NB4 (cell line): ENCODE measurements around the gene TSFM.

Experiments
- DNase-seq: peaks from one replicate; pipeline ENCODE4 v3.0.0; 2010; ENCODE audit warnings: low read depth
- H3K4me3 ChIP-seq: one replicate; pipeline ENCODE4 v1.5.1; 2011; ENCODE audit warnings: mild to moderate bottlenecking, low read depth, low read length, moderate library complexity
- MYC ChIP-seq: IDR thresholded peaks from 2 replicates; pipeline ENCODE4 v1.6.1; 2011; ENCODE audit warnings: low read depth, low read length
- POLR2A ChIP-seq: IDR thresholded peaks from 2 replicates; pipeline ENCODE4 v1.6.1; 2011; ENCODE audit warnings: mild to moderate bottlenecking; ENCODE audit not compliant: insufficient read length; ENCODE audit errors: extremely low read depth
- TF ChIP-seq, protein P1 (sequence below): IDR thresholded peaks from one replicate; pipeline ENCODE4 v1.5.1; 2012; ENCODE audit warnings: low read depth, low read length
- TF ChIP-seq, protein P2 (sequence below): IDR thresholded peaks from 2 replicates; pipeline ENCODE4 v1.6.1; 2011; ENCODE audit warnings: low read depth, low read length

TSFM gene

DNA sequence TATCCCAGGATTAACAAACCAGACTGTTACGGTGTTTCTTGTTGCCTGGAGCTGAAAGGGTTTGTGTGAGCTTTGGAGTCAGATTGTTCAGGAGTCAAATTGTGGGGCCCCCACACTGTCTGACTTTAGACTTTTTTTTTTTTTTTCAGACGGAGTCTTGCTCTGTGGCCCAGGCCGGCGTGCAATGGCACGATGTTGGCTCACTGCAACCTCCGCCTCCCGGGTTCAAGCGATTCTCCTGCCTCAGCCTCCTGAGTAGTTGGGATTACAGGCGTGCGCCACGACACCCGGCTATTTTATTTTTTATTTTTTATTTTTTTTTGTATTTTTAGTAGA, 847 bp downstream of the TSFM start:
- peak overlapping the region; percentile 96 for H3K4me3 ChIP-seq
- TF ChIP-seq, protein P1, sequence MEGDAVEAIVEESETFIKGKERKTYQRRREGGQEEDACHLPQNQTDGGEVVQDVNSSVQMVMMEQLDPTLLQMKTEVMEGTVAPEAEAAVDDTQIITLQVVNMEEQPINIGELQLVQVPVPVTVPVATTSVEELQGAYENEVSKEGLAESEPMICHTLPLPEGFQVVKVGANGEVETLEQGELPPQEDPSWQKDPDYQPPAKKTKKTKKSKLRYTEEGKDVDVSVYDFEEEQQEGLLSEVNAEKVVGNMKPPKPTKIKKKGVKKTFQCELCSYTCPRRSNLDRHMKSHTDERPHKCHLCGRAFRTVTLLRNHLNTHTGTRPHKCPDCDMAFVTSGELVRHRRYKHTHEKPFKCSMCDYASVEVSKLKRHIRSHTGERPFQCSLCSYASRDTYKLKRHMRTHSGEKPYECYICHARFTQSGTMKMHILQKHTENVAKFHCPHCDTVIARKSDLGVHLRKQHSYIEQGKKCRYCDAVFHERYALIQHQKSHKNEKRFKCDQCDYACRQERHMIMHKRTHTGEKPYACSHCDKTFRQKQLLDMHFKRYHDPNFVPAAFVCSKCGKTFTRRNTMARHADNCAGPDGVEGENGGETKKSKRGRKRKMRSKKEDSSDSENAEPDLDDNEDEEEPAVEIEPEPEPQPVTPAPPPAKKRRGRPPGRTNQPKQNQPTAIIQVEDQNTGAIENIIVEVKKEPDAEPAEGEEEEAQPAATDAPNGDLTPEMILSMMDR, result no peak
- TF ChIP-seq POLR2A (no peak), MYC (no peak)
- TF ChIP-seq, protein P2, sequence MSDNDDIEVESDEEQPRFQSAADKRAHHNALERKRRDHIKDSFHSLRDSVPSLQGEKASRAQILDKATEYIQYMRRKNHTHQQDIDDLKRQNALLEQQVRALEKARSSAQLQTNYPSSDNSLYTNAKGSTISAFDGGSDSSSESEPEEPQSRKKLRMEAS, result no peak
- no peak for DNase-seq

DNA sequence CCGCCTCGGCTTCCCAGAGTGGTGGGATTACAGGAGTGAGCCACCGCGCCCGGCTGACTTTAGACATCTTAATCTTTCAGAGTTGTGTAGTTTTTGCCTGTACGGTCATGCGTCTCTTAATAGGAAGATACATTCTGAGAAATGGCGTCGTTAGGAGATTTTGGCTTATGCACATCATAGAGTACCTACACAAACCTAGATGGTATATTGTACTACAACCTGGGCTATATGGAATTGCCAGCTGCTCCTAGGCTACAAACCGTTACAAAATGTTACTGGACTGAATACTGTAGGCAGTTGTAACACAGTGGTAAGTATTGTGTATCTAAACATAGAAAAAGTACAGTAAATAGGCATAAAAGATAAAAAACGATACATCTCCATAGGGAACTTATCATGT, 1.3 kb downstream of the TSFM start:
- TF ChIP-seq MYC (no peak), POLR2A (no peak)
- TF ChIP-seq, protein P1, result no peak
- TF ChIP-seq, protein P2, result no peak
- H3K4me3 ChIP-seq, result peak overlapping the region; percentile 50
- no peak for DNase-seq

DNA sequence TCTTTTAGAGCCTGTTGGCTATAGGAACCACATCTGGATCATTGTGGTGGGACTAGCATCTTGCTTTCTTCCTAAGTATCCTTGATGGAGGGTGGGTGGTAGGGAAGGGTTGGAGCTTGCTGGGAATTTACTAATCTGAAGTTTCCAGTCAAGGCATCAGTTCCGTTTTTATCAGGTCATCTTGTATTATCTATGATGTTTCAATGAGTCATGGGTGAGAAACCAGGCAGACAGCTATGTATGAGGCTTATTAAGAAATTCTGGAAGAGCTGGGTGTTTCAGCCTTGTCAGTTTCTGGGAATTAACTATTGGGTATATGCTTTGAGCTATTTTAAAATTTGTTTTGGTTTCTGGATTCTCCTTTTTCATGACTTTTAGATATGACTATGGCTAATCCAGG, 11.3 kb downstream of the TSFM start:
- no peak for DNase-seq
- no peak for TF ChIP-seq MYC
- TF ChIP-seq POLR2A, result no peak
- TF ChIP-seq, protein P2, result no peak
- TF ChIP-seq, protein P1, result no peak
- H3K4me3 ChIP-seq, result no peak overlapping the region

DNA sequence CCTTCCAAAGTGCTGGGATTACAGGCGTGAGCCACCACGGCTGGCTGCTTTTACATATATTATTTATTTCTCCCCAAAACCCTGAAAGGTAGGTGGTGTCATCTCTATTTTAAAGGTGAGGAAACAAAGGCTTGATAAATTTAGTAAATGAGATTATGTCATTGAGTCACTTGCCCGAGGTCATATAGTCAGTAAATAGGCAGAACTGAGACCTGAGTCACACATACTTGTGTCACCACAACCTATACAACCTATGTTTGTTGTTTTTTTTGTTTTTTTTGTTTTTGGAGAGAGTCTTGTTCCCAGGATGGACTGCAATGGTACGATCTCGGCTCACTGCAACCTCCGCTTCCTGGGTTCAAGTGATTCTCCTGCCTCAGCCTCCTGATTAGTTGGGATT, 12.8 kb downstream of the TSFM start:
- no peak overlapping the region for H3K4me3 ChIP-seq
- TF ChIP-seq, protein P1, result no peak
- TF ChIP-seq POLR2A (no peak), MYC (no peak)
- TF ChIP-seq, protein P2, result no peak
- no peak for DNase-seq

DNA sequence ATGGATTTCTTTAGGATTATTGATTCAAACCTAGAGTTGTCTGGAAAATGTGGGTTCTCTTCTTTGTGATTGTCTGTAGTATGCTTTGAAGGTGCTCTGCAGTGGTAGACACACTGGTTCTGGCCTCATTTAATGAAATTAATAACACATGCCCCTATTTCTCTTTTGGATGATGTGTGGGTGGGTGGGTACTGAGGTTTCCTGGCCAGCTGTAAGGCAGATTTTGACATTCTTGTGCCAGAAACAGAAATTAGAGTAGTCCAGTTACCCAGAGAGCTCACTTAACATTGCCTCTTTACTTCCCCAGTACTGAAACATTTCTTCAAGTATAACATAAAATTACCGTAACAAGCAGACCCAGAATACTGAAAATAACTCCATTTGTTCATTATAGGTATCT, 14.4 kb downstream of the TSFM start:
- DNase-seq, result no peak
- TF ChIP-seq MYC, result no peak
- TF ChIP-seq, protein P1, result no peak
- no peak for TF ChIP-seq POLR2A
- TF ChIP-seq, protein P2, result no peak
- no peak overlapping the region for H3K4me3 ChIP-seq

DNA sequence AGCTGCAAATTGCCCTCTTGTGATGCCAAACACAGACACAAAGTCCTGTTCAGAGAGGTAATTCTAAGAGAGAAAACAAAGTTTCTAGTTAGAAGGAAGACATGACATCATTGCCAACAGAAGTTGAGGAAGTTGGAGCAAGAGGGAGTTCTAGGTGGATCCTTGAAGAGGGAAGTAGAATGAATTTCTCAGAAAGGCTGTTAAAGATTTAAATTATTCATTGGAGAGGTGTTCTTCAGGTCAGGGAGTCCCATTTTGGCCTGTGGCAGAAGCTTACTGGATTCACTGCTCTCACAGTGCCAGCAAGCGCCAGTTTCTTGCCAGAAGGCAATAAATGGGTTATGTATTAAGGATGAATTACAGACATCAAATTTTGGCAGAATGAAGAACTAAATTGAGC, 15.3 kb downstream of the TSFM start:
- TF ChIP-seq POLR2A, result no peak
- TF ChIP-seq, protein P1, result no peak
- no peak for TF ChIP-seq MYC
- TF ChIP-seq, protein P2, result no peak
- H3K4me3 ChIP-seq, result no peak overlapping the region
- DNase-seq, result no peak
